ENCODE data around the gene LDLRAD4. TPM values are rescaled to one million over a fixed set of nuclear protein-coding genes. Genes with fewer than 3 reads are reported as not detected.

LDLRAD4 gene
- total RNA-seq, 2 experiments from 2014 or later = 37.3 to 38.5 TPM

DNA sequence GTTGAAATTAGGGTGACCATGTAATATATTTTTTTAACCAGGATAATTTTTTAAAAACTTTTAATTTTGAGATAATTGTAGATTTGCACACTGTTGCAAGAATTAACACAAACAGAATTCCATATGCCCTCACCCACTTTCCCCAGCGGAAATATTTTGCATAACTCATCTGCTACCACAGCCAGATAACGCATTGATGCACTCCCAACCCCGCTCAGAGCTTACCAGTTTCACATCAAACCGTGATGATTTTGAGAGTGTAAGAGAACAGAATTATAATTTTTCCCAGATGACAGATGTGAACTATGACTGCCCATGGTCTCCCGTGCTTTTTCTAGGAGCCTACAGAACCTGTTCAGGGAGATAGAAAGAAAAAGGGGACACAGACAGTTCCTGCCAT is 35.2 kb upstream of the LDLRAD4 start:
- H3K36me3 Mint-ChIP-seq (ENCODE audit: low read depth) = no peaks in the 10 kb centered on the region
- ChIA-PET POLR2A (no interaction called here), CTCF (no interaction called here)
- H3K27me3 Mint-ChIP-seq = no peaks in the 10 kb centered on the region
- TF ChIP-seq CTCF (IDR thresholded peaks at IDR 0.05) = no peak
- intact Hi-C loops (cut with micrococcal nuclease) = no loop called here
- no peak for DNase-seq
- no peak overlapping the region for H3K4me3 Mint-ChIP-seq
- H3K27ac Mint-ChIP-seq = no peak overlapping the region
- H3K9me3 Mint-ChIP-seq = no peaks in the 10 kb centered on the region
- H3K4me1 Mint-ChIP-seq (ENCODE audit: low read depth) = peaks cover 16% of the 10 kb centered on the region
- no peak for ATAC-seq

DNA sequence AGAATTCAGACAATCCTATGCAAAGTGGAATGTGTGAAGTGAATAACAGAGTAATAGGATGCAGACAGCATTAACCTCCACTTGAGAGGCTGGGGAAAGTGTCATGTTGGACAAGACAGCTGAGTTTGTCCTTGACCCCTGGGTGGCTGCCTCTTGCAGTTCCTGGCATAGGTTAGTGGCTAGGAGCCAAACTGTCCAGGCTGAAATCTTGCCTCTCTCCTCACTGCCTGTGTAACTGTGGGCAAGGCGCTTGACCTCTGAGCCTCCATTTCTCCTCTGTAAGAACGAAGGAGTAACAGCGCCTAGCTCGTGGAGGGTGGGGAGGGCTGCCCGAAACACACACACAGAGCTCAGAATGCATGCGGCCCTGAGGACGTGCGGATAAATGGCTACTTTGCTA is 34.8 kb upstream of the LDLRAD4 start:
- no peak overlapping the region for H3K4me3 Mint-ChIP-seq
- intact Hi-C loops (cut with micrococcal nuclease) = no loop called here
- POLR2A ChIA-PET = no interaction called here
- CTCF ChIA-PET = interaction anchor here (1.0 kb wide), 1 partner anchor 24 kb away, joined by 3 read pairs; no protein-coding TSS in a partner anchor
- H3K4me1 Mint-ChIP-seq (ENCODE audit: low read depth) = peaks cover 14% of the 10 kb centered on the region
- no peaks in the 10 kb centered on the region for H3K36me3 Mint-ChIP-seq (ENCODE audit: low read depth)
- no peaks in the 10 kb centered on the region for H3K27me3 Mint-ChIP-seq
- no peaks in the 10 kb centered on the region for H3K9me3 Mint-ChIP-seq
- no peak for TF ChIP-seq CTCF (IDR thresholded peaks at IDR 0.05)
- no peak for DNase-seq
- H3K27ac Mint-ChIP-seq = no peak overlapping the region
- no peak for ATAC-seq

- Mint-ChIP-seq H3K4me1 (ENCODE audit: low read depth) (peaks cover 8% of the 10 kb centered on the region), H3K4me3 (no peak overlapping the region), H3K27ac (no peak overlapping the region), H3K27me3 (no peaks in the 10 kb centered on the region), H3K36me3 (ENCODE audit: low read depth) (no peaks in the 10 kb centered on the region), H3K9me3 (no peaks in the 10 kb centered on the region)
- intact Hi-C loops (cut with micrococcal nuclease) = no loop called here
- POLR2A ChIA-PET = no interaction called here
- ATAC-seq (no peak), DNase-seq (no peak)
- CTCF ChIA-PET = interaction anchor here (1.0 kb wide), 1 partner anchor 24 kb away, joined by 3 read pairs; no protein-coding TSS in a partner anchor
- TF ChIP-seq CTCF (IDR thresholded peaks at IDR 0.05) = no peak
Observed at GRCh38 chr18:13184396-13184795, 34.2 kb upstream of the LDLRAD4 start.

DNA sequence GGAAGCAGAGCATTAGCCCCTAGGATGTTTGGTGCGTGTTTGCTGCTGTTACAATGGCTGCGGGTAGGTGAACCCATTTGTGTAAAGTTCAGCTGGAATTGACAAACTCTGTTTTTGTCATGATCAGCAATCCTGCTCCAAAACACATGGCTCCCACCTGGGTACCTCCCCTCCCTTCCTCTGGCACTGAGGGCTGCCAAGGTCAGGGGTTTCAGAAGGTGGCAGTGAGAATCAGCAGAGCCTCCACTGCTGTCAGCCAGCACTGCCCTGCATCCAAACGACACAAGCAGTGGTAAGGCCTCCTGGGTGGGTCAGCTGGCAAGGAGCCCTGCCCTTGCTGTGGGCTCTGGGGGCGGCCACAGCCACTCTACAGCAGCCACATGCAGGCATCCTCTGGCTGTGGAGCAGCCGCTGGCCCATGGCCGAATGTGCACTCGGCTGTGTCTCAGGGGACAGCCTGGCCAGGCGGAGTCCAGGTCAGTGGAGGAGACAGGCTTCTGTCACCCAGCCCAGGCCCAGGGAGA is 32.8 kb upstream of the LDLRAD4 start:
- CTCF ChIA-PET = no interaction called here
- no peaks in the 10 kb centered on the region for H3K4me1 Mint-ChIP-seq (ENCODE audit: low read depth)
- POLR2A ChIA-PET = no interaction called here
- no peaks in the 10 kb centered on the region for H3K9me3 Mint-ChIP-seq
- H3K27me3 Mint-ChIP-seq = no peaks in the 10 kb centered on the region
- TF ChIP-seq CTCF (IDR thresholded peaks at IDR 0.05) = no peak
- no peaks in the 10 kb centered on the region for H3K36me3 Mint-ChIP-seq (ENCODE audit: low read depth)
- ATAC-seq (no peak), DNase-seq (no peak)
- intact Hi-C loops (cut with micrococcal nuclease) = no loop called here
- no peak overlapping the region for H3K27ac Mint-ChIP-seq
- no peak overlapping the region for H3K4me3 Mint-ChIP-seq

GRCh38 chr18:13186687-13187086 is 31.9 kb upstream of the LDLRAD4 start:
- intact Hi-C loops (cut with micrococcal nuclease) = no loop called here
- H3K36me3 Mint-ChIP-seq (ENCODE audit: low read depth) = no peaks in the 10 kb centered on the region
- no peaks in the 10 kb centered on the region for H3K4me1 Mint-ChIP-seq (ENCODE audit: low read depth)
- POLR2A ChIA-PET = no interaction called here
- ATAC-seq (no peak), DNase-seq (no peak)
- no peak overlapping the region for H3K27ac Mint-ChIP-seq
- H3K4me3 Mint-ChIP-seq = no peak overlapping the region
- H3K9me3 Mint-ChIP-seq = no peaks in the 10 kb centered on the region
- H3K27me3 Mint-ChIP-seq = no peaks in the 10 kb centered on the region
- CTCF ChIA-PET = interaction anchor here (1.2 to 1.5 kb wide), 2 partner anchors 27 to 30 kb away, joined by 4 to 5 read pairs; no protein-coding TSS in a partner anchor
- TF ChIP-seq CTCF (IDR thresholded peaks at IDR 0.05) = no peak
